Ascending aorta (tissue), 2 donors: ENCODE results near the gene ERVK3-1. TPM values are rescaled to one million over a fixed set of nuclear protein-coding genes. Genes with fewer than 3 reads are reported as not detected.

Source experiments
- DNase-seq, 2 donors: peaks; one replicate each; pipeline ENCODE4 v3.0.0-alpha.2; 2019; ENCODE audit warnings: low spot score in 2 of 2
- H3K27ac ChIP-seq, 2 donors: fragments of 200-600 bp; sonication (generic); one replicate each; pipeline ENCODE4 v1.5.1; 2016 to 2017; ENCODE audit warnings: mild to moderate bottlenecking in 1 of 2
- H3K27me3 ChIP-seq: fragments of 200-600 bp; sonication (generic); one replicate; pipeline ENCODE4 v1.5.1; 2017
- H3K36me3 ChIP-seq, 2 donors: fragments of 200-600 bp; sonication (generic); one replicate each; pipeline ENCODE4 v1.5.1; 2016
- H3K4me1 ChIP-seq, 2 donors: fragments of 200-600 bp; sonication (generic); one replicate each; pipeline ENCODE4 v1.5.1; 2016 to 2017; ENCODE audit warnings: mild to moderate bottlenecking in 1 of 2
- H3K4me3 ChIP-seq, 2 donors: fragments of 200-600 bp; sonication (generic); one replicate each; pipeline ENCODE4 v1.5.1; 2016 to 2017; ENCODE audit warnings: mild to moderate bottlenecking in 1 of 2
- H3K9me3 ChIP-seq, 2 donors: fragments of 200-600 bp; sonication (generic); one replicate each; pipeline ENCODE4 v1.5.1; 2016
- CTCF ChIP-seq, 3 experiments: fragments of 200-600 bp in 2 of 3; fragments of 450-650 bp in 1 of 3; sonication (generic) in 2 of 3; IDR thresholded peaks; one replicate each; pipeline ENCODE4 v1.5.1; 2016 to 2019; ENCODE audit warnings: antibody characterized with exemption in 3 of 3, mild to moderate bottlenecking in 1 of 3, moderate library complexity in 1 of 3
- intact Hi-C: fragments of 100-400 bp; cut with DNase I; formaldehyde crosslinking; loops from one replicate; pipeline ENCODE4 v1.15.1; 2023
- total RNA-seq: library from RNA; depleted of rRNA; stranded (reverse); fragments of >200 nt; gene quantifications from one replicate; pipeline ENCODE4 v1.1.0, GENCODE V29; 2016

ERVK3-1 gene
- total RNA-seq, 1 donor from 2014 or later = 35.0 TPM

GRCh38 chr19:58357481-58358145, 52.4 kb downstream of the ERVK3-1 start:
- H3K4me3 ChIP-seq = no peak overlapping the region
- DNase-seq = no peak
- H3K4me1 ChIP-seq = peaks cover 0 to 11% of the 10 kb centered on the region in 2 donors
- no peak for TF ChIP-seq CTCF (IDR thresholded peaks at IDR 0.05)
- H3K27ac ChIP-seq = no peak overlapping the region
- H3K9me3 ChIP-seq = no peaks in the 10 kb centered on the region
- intact Hi-C loops = no loop called here
- H3K27me3 ChIP-seq = no peaks in the 10 kb centered on the region
- no peaks in the 10 kb centered on the region for H3K36me3 ChIP-seq

GRCh38 chr19:58361900-58362271, 56.7 kb downstream of the ERVK3-1 start:
- peak in 1 of 2 donors; percentile 72 for DNase-seq
- Histone ChIP-seq H3K9me3 (no peaks in the 10 kb centered on the region), H3K4me3 (peak overlapping the region; percentile 67 to 74), H3K4me1 (peaks cover 0 to 7% of the 10 kb centered on the region in 2 donors), H3K27me3 (no peaks in the 10 kb centered on the region), H3K36me3 (no peaks in the 10 kb centered on the region), H3K27ac (peak overlapping the region; percentile 86 to 94)
- no peak for TF ChIP-seq CTCF (IDR thresholded peaks at IDR 0.05)
- intact Hi-C loops = loop anchor here (1.0 kb wide), 5 partner anchors 19 to 157 kb away; partner anchors contain the start of genes ERVK3-1, RPS5, ZBTB45 and ZNF837

GRCh38 chr19:58362272-58362994, 57.3 kb downstream of the ERVK3-1 start, which contains the start of gene ZNF497:
Gene ZNF497 (minus strand): TSS chr19:58362751. CDS start chr19:58357635, 5,116 bp downstream.
- H3K27me3 ChIP-seq = no peaks in the 10 kb centered on the region
- peak; percentile 78 to 97 for DNase-seq
- peaks cover 0 to 7% of the 10 kb centered on the region in 2 donors for H3K4me1 ChIP-seq
- no peaks in the 10 kb centered on the region for H3K9me3 ChIP-seq
- H3K4me3 ChIP-seq = peak within 1 kb of the TSS; percentile 67 to 74
- intact Hi-C loops = loop anchor here (1.0 kb wide), 5 partner anchors 19 to 157 kb away; partner anchors contain the start of genes ERVK3-1, RPS5, ZBTB45 and ZNF837
- peak within 1 kb of the TSS; percentile 86 to 94 for H3K27ac ChIP-seq
- no peaks in the 10 kb centered on the region for H3K36me3 ChIP-seq
- TF ChIP-seq CTCF (IDR thresholded peaks at IDR 0.05) = no peak

- TF ChIP-seq CTCF (IDR thresholded peaks at IDR 0.05) = no peak
- no peak for DNase-seq
- H3K4me3 ChIP-seq = no peak overlapping the region
- peaks cover 0 to 7% of the 10 kb centered on the region in 2 donors for H3K4me1 ChIP-seq
- H3K36me3 ChIP-seq = no peaks in the 10 kb centered on the region
- H3K9me3 ChIP-seq = no peaks in the 10 kb centered on the region
- H3K27me3 ChIP-seq = no peaks in the 10 kb centered on the region
- intact Hi-C loops = no loop called here
- no peak overlapping the region for H3K27ac ChIP-seq
Measured at GRCh38 chr19:58364146-58364545, 59.0 kb downstream of the ERVK3-1 start.

Other genes starting within 250 kb of the ERVK3-1 start
- 3.7 TPM for gene ZNF135, start 246.1 kb upstream of the ERVK3-1 start, total RNA-seq
- 181 TPM for gene ZSCAN18, start 207.1 kb upstream of the ERVK3-1 start, total RNA-seq
- gene ZNF329, start 154.6 kb upstream of the ERVK3-1 start, total RNA-seq = 3.8 TPM
- 14.7 TPM for gene ZNF274, start 122.3 kb upstream of the ERVK3-1 start, total RNA-seq
- 3.9 TPM for gene ZNF544, start 76.5 kb upstream of the ERVK3-1 start, total RNA-seq
- 6.0 TPM for gene ZNF8, start 26.4 kb upstream of the ERVK3-1 start, total RNA-seq
- 1.9 TPM for gene ZSCAN22, start 21.6 kb downstream of the ERVK3-1 start, total RNA-seq
- gene A1BG, start 48.1 kb downstream of the ERVK3-1 start, total RNA-seq = 0.32 TPM
- not detected for gene ZNF497, start 57.4 kb downstream of the ERVK3-1 start, total RNA-seq
- not detected for gene ZNF837, start 75.7 kb downstream of the ERVK3-1 start, total RNA-seq
- gene RPS5, start 81.9 kb downstream of the ERVK3-1 start, total RNA-seq = 1,483 TPM
- gene RNF225, start 90.3 kb downstream of the ERVK3-1 start, total RNA-seq = not detected
- gene ZNF584, start 103.3 kb downstream of the ERVK3-1 start, total RNA-seq = 17.9 TPM
- 5.2 TPM for gene ZNF132, start 134.8 kb downstream of the ERVK3-1 start, total RNA-seq
- gene ZNF324B, start 146.2 kb downstream of the ERVK3-1 start, total RNA-seq = 2.2 TPM
- 2.1 TPM for gene ZNF324, start 161.7 kb downstream of the ERVK3-1 start, total RNA-seq
- 42.7 TPM for gene ZNF446, start 171.0 kb downstream of the ERVK3-1 start, total RNA-seq
- gene SLC27A5, start 206.6 kb downstream of the ERVK3-1 start, total RNA-seq = not detected
- gene ZBTB45, start 214.4 kb downstream of the ERVK3-1 start, total RNA-seq = 46.5 TPM
- gene TRIM28, start 238.7 kb downstream of the ERVK3-1 start, total RNA-seq = 222 TPM
- gene CHMP2A, start 249.7 kb downstream of the ERVK3-1 start, total RNA-seq = 154 TPM